Liver (tissue), 3 donors: ENCODE results near the gene DENND4A.

ENCODE experiments used
- HNF4G ChIP-seq: IDR thresholded peaks from 2 replicates; pipeline ENCODE4 v1.6.1; 2016; ENCODE audit warnings: antibody characterized with exemption
- TF ChIP-seq, protein P1 (sequence below): fragments of 150-350 bp; IDR thresholded peaks from 2 replicates; pipeline ENCODE4 v1.5.1; 2017; ENCODE audit warnings: improper control_type of control experiment, low read depth, low read length; ENCODE audit not compliant: missing input control
- donor health status: healthy.
- donor health status: healthy.

DNA sequence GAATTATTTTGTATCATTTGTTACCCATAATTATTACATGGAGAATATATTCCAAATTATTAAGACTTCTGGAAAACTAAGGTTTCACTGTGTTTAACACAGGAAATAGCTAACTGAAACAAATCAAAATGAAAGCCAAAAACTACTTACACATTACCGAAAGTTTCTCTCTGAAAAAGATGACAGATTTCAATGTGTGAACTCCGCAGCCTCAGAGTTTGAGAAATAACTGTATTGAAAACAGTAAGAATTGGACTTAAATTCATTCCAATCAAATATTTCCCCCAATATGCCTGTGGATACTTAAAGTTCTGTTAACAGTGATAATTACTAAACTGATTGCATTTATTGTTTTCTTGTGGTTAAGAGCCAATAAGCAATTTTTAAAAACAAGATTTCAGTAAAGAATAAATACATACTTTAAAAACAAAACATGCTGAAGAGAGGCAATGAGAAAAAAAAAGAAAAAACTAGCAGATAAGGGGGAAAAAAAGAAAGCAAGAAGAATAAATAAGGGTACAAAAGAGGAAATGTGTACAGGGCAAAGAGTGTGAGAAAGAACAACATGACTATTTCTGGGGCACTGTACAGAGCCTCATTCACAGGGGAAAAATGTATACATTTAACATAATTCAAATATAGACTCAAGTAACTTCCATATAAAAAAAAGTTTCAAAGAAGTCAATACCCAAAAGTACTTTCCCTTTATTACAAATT is 30.7 kb downstream of the DENND4A start:
- TF ChIP-seq HNF4G, result no peak
- TF ChIP-seq, protein P1, sequence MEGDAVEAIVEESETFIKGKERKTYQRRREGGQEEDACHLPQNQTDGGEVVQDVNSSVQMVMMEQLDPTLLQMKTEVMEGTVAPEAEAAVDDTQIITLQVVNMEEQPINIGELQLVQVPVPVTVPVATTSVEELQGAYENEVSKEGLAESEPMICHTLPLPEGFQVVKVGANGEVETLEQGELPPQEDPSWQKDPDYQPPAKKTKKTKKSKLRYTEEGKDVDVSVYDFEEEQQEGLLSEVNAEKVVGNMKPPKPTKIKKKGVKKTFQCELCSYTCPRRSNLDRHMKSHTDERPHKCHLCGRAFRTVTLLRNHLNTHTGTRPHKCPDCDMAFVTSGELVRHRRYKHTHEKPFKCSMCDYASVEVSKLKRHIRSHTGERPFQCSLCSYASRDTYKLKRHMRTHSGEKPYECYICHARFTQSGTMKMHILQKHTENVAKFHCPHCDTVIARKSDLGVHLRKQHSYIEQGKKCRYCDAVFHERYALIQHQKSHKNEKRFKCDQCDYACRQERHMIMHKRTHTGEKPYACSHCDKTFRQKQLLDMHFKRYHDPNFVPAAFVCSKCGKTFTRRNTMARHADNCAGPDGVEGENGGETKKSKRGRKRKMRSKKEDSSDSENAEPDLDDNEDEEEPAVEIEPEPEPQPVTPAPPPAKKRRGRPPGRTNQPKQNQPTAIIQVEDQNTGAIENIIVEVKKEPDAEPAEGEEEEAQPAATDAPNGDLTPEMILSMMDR, result no peak
